Fibroblast of mammary gland (primary cell): ENCODE data around the gene SPRYD7.
"Not testable (repeated sequence)": the region's sequence is repeated elsewhere in the genome, so short reads cannot be mapped to it uniquely, and the experiment has no call there.

ENCODE experiments used
- DNase-seq: peaks from one replicate; pipeline ENCODE4 v3.0.0-alpha.2; 2010; ENCODE audit warnings: low read depth
- H3K4me3 ChIP-seq: 2 replicates; pipeline ENCODE4 v1.5.1; 2011; ENCODE audit warnings: low read depth, mild to moderate bottlenecking, low read length, moderate library complexity; ENCODE audit not compliant: control insufficient read depth
- TF ChIP-seq, protein P1 (sequence below): conservative IDR thresholded peaks from 2 replicates; pipeline ENCODE4 v1.5.1; 2011; ENCODE audit warnings: low read depth, low read length, inconsistent platforms; ENCODE audit not compliant: control insufficient read depth, insufficient read depth

Gene SPRYD7

DNA sequence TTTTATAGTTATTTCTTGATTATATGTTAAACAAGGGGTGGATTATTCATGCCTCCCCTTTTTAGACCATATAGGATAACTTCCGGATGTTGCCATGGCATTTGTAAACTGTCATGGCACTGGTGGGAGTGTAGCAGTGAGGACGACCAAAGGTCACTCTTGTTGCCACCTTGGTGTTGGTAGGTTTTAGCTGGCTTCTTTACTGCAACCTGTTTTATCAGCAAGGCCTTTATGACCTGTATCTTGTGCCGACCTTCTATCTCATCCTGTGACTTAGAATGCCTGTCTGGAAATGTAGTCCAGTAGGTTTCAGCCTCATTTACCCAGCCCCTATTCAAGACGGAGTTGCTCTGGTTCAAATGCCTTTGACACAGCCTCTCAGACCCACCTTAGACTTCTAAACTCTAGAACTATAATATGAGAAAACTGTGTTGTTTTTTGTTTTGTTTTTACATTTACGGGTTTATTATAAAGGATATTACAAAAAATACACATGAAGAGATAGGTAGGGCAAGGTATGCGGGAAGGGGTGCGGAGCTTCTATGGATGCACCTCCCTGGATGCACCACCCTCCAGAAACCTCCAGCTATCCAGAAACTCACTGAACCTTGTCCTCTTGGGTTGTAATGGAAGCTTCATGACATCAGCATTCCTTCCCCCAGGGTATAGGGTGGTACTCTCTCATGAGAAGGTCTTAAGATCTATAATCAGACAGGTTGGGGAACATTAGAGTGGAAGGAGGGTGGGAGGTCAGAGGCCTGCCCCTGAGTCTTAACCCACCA is 15.8 kb upstream of the SPRYD7 start:
- DNase-seq = no peak
- TF ChIP-seq, protein P1, sequence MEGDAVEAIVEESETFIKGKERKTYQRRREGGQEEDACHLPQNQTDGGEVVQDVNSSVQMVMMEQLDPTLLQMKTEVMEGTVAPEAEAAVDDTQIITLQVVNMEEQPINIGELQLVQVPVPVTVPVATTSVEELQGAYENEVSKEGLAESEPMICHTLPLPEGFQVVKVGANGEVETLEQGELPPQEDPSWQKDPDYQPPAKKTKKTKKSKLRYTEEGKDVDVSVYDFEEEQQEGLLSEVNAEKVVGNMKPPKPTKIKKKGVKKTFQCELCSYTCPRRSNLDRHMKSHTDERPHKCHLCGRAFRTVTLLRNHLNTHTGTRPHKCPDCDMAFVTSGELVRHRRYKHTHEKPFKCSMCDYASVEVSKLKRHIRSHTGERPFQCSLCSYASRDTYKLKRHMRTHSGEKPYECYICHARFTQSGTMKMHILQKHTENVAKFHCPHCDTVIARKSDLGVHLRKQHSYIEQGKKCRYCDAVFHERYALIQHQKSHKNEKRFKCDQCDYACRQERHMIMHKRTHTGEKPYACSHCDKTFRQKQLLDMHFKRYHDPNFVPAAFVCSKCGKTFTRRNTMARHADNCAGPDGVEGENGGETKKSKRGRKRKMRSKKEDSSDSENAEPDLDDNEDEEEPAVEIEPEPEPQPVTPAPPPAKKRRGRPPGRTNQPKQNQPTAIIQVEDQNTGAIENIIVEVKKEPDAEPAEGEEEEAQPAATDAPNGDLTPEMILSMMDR = no peak
- no peak overlapping the region for H3K4me3 ChIP-seq

- not testable (repeated sequence) for DNase-seq, H3K4me3 ChIP-seq
Observed at GRCh38 chr13:49948777-49949270, 12.7 kb upstream of the SPRYD7 start.

DNA sequence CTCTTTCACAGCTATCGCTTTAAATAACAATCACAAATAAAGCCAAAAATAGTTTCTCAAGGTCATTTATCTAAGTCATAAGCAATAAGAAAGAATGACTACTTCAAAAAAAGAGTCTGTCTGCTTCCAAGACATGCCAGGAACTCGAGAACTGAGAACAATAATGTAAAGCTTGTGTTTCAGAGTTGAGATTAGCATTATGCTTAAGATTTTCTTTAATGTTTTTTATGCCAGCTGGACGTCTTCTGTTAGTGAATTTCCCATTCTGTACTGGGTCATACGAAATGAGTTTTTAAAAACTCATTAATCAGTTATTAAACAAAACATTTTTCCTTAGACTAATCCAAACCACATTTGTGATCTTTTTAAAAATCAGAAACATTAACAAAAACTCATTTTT is 3.2 kb upstream of the SPRYD7 start:
- H3K4me3 ChIP-seq = no peak overlapping the region
- TF ChIP-seq, protein P1 = no peak
- DNase-seq = no peak

DNA sequence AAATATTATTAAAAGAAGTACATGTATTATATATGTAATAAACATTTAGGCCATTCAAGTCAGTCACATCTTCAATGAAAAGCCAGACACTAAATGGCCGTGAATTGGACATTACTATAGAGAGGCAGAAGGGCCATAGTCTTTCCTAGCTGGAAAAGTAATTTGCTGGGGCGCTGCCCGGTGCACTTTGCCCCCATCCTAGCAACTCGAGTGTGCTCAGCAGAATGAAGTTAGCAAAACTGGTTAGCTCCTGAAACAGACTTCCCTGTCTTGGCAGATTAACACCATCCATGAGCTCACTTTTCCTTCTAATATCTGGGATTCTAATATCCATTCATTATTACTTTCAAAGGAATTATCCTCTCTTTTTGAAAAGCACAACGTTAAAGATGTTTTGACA is 2.8 kb upstream of the SPRYD7 start:
- DNase-seq = no peak
- TF ChIP-seq, protein P1 = no peak
- no peak overlapping the region for H3K4me3 ChIP-seq

GRCh38 chr13:49938314-49938713 is 2.2 kb upstream of the SPRYD7 start:
- TF ChIP-seq, protein P1 = no peak
- no peak overlapping the region for H3K4me3 ChIP-seq
- DNase-seq = no peak

DNA sequence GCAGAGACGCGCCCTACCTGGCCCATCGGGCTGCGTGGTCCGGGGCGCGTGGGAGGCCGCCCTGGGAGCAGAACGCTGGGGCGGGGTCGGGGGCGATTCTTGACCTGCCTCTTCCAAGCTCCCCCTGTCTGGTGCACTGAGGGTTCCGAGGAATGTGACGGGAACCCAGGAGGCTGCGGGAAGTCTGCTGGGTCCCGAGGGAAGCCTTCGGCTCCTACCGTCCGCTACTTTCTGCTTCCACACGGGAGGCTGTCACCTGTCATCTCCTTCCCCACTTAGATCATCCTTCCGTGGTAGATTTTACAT is 781 bp upstream of the SPRYD7 start:
- DNase-seq = no peak
- TF ChIP-seq, protein P1 = no peak
- peak overlapping the region; percentile 77 for H3K4me3 ChIP-seq

GRCh38 chr13:49935171-49936074 is 717 bp downstream of the SPRYD7 start:
- TF ChIP-seq, protein P1 = no peak
- peak; percentile 67 for DNase-seq
- peak overlapping the region; percentile 78 for H3K4me3 ChIP-seq
